ENCODE data around the gene SELENOO. TPM values are rescaled to one million over a fixed set of nuclear protein-coding genes. Genes with fewer than 3 reads are reported as not detected.

Gene SELENOO
- total and polyA plus RNA-seq, 2 of the 13 experiments (the other 11 are each of a cell fraction or from before 2014, with no cell fraction given), result 14.4 to 19.0 TPM

DNA sequence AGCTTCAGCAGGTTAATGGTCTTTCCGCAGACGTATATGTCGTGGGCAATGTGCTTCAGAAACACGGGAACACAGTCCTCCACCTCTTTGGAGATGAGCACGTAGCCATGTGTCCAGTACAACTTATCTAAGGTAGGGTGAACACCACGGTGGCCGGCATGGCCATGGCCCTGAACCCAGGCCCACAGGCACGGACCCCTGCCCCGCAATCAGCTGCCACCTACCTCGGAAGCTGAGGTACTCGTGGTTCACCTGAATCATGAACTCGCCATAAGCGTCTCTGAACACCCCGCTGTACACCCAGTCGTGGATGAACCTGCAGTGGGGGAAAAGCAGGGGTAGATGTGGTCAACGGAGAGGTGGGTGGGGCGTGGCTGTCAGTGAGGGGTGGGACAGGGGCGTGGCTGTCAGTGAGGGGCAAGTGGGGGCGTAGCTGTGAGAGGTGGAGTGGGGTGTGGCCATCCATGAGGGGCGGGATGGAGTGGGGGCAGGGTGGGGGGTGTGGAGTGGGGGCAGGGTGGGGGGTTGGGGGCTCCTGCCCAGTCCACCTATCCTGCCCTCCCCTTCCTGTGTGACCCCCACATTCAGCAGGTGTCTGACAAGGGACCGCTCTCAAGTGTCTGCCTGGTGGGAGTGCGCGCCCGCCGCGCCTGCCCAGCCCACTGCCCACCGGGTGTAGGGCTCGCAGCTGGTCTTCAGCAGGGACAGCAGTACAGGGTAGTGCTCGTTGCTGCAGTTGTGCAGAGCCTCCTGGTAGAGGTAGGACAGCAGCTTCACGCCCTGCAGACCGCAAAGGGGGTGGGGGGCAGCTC is 25.5 kb downstream of the SELENOO start:
- H3K27me3 ChIP-seq (ENCODE audit: control insufficient read depth in 1 of 2, insufficient read depth in 2 of 2, low read length in 2 of 2), result no peaks in the 10 kb centered on the region
- H3K9me3 ChIP-seq (ENCODE audit: low read length), result no peaks in the 10 kb centered on the region
- no peaks in the 10 kb centered on the region for H4K20me1 ChIP-seq (ENCODE audit: insufficient read depth, low read length)
- no TSS peak for BruUV-seq (replicated peaks)
- peaks cover 17 to 39% of the 10 kb centered on the region in 2 experiments; a peak in 4 of 5 replicates for H3K36me3 ChIP-seq (replicated peaks in 1 of 2; ENCODE audit: control insufficient read depth in 1 of 2, insufficient read depth in 2 of 2, low read length in 2 of 2)
- WGBS (ENCODE audit: low lambda C conversion rate), result 97% methylated on average over 15 of the region's 31 CpGs
- no peak overlapping the region for H3K27ac ChIP-seq (ENCODE audit: extremely low read length, insufficient read depth, low read length)
- H3K9ac ChIP-seq (ENCODE audit: insufficient read depth, low read depth, low read length), result no peak overlapping the region
- H3K79me2 ChIP-seq (ENCODE audit: insufficient read depth, low read length), result no peaks in the 10 kb centered on the region
- TF ChIP-seq ZNF333 (CRISPR knock-in tag; IDR thresholded peaks at IDR 0.05; ENCODE audit: borderline replicate concordance) (no peak), DMTF1 (CRISPR knock-in tag; IDR thresholded peaks at IDR 0.05) (no peak), FOXK1 (CRISPR knock-in tag; IDR thresholded peaks at IDR 0.05; ENCODE audit: borderline replicate concordance, low read depth) (no peak), ZNF230 (CRISPR knock-in tag; IDR thresholded peaks at IDR 0.05) (no peak), ZXDC (CRISPR knock-in tag; IDR thresholded peaks at IDR 0.05) (no peak), RFX3 (CRISPR knock-in tag; IDR thresholded peaks at IDR 0.05) (no peak), ZNF678 (CRISPR knock-in tag; IDR thresholded peaks at IDR 0.05) (no peak), ZNF572 (CRISPR knock-in tag; IDR thresholded peaks at IDR 0.05) (no peak), ZBTB7B (CRISPR knock-in tag; IDR thresholded peaks at IDR 0.05) (no peak), ZNF207 (IDR thresholded peaks at IDR 0.05; ENCODE audit: borderline replicate concordance) (no peak), ZNF468 (CRISPR knock-in tag; IDR thresholded peaks at IDR 0.05) (no peak)
- no peak overlapping the region for H3K4me2 ChIP-seq (ENCODE audit: low read depth, low read length)
- DNase-seq (ENCODE audit: low spot score), result no peak
- intact Hi-C loops (cut with micrococcal nuclease; ENCODE audit: unreplicated experiment) (no loop called here), in situ Hi-C loops (cut with HindIII; ENCODE audit: extremely low pct_ligation_motif_present, low pct_unique_long_range_greater_than_20kb) (no loop called here)
- ChIA-PET CTCF (ENCODE audit: low intra/inter-chr PET ratio, low total read pairs) (no interaction called here), POLR2A (no interaction called here)
- no peak for ATAC-seq
- H3K4me3 ChIP-seq (replicated peaks in 1 of 3; ENCODE audit: insufficient read depth in 1 of 3, low read depth in 2 of 3, low read length in 3 of 3), result no peak overlapping the region
- H2AFZ ChIP-seq (ENCODE audit: low read length), result no peak overlapping the region
- peaks cover 11% of the 10 kb centered on the region for H3K4me1 ChIP-seq (ENCODE audit: insufficient read depth, low read length)
- no peak for FAIRE-seq

Measured in HepG2 (cell line).